Muscle layer of colon (tissue), 2 donors: Measurements from ENCODE around the gene CAMK1.

Source experiments
- H3K27ac ChIP-seq: one replicate; pipeline ENCODE4 v1.7.0; 2013; ENCODE audit warnings: low read depth, mild to moderate bottlenecking, low read length, moderate library complexity
- H3K27me3 ChIP-seq, 2 donors: one replicate each; pipeline ENCODE4 v1.7.0; 2013; ENCODE audit warnings: low read length in 2 of 2, mild to moderate bottlenecking in 2 of 2; ENCODE audit not compliant: insufficient read depth in 2 of 2, control insufficient read depth in 1 of 2
- H3K36me3 ChIP-seq: one replicate; pipeline ENCODE4 v1.7.0; 2013; ENCODE audit warnings: mild to moderate bottlenecking, low read length; ENCODE audit not compliant: insufficient read depth
- H3K4me1 ChIP-seq: one replicate; pipeline ENCODE4 v1.7.0; 2013; ENCODE audit warnings: mild to moderate bottlenecking, low read length; ENCODE audit not compliant: insufficient read depth
- H3K4me3 ChIP-seq, 2 donors: one replicate each; pipeline ENCODE4 v1.7.0; 2013; ENCODE audit warnings: low read length in 2 of 2, low read depth in 1 of 2, mild to moderate bottlenecking in 1 of 2, moderate library complexity in 1 of 2
- H3K9ac ChIP-seq: one replicate; pipeline ENCODE4 v1.7.0; 2013; ENCODE audit warnings: low read length
- H3K9me3 ChIP-seq: one replicate; pipeline ENCODE4 v1.7.0; 2013; ENCODE audit warnings: mild to moderate bottlenecking, low read length
- donor health status: abdominal sarcoma.
- donor health status: Adenocarcinoma of cecum.

Gene CAMK1

GRCh38 chr3:9769426-9770275, at the start of gene CAMK1:
Gene CAMK1 (minus strand): TSS chr3:9769947. CDS start chr3:9767749, 2,198 bp downstream.
- peak within 1 kb of the TSS; percentile 97 for H3K9ac ChIP-seq
- peaks cover 19% of the 10 kb centered on the region for H3K36me3 ChIP-seq
- peaks cover 27% of the 10 kb centered on the region for H3K4me1 ChIP-seq
- peak within 1 kb of the TSS; percentile 87 for H3K27ac ChIP-seq
- no peaks in the 10 kb centered on the region for H3K9me3 ChIP-seq
- no peaks in the 10 kb centered on the region for H3K27me3 ChIP-seq
- H3K4me3 ChIP-seq = peak within 1 kb of the TSS; percentile 51 to 90

GRCh38 chr3:9818666-9819335, 49.1 kb upstream of the CAMK1 start:
- no peak overlapping the region for H3K9ac ChIP-seq
- H3K4me1 ChIP-seq = no peaks in the 10 kb centered on the region
- H3K36me3 ChIP-seq = peaks cover 29% of the 10 kb centered on the region
- H3K27me3 ChIP-seq = no peaks in the 10 kb centered on the region
- no peak overlapping the region for H3K27ac ChIP-seq
- H3K4me3 ChIP-seq = no peak overlapping the region
- no peaks in the 10 kb centered on the region for H3K9me3 ChIP-seq

- no peak overlapping the region for H3K27ac ChIP-seq
- no peaks in the 10 kb centered on the region for H3K4me1 ChIP-seq
- peaks cover 25% of the 10 kb centered on the region for H3K36me3 ChIP-seq
- no peak overlapping the region for H3K9ac ChIP-seq
- no peaks in the 10 kb centered on the region for H3K27me3 ChIP-seq
- no peaks in the 10 kb centered on the region for H3K9me3 ChIP-seq
- no peak overlapping the region for H3K4me3 ChIP-seq
Observed at GRCh38 chr3:9817436-9817835, 47.7 kb upstream of the CAMK1 start.

- H3K9me3 ChIP-seq = no peaks in the 10 kb centered on the region
- H3K27me3 ChIP-seq = no peaks in the 10 kb centered on the region
- H3K27ac ChIP-seq = no peak overlapping the region
- H3K4me3 ChIP-seq = no peak overlapping the region
- no peak overlapping the region for H3K9ac ChIP-seq
- peaks cover 19% of the 10 kb centered on the region for H3K36me3 ChIP-seq
- peaks cover 6% of the 10 kb centered on the region for H3K4me1 ChIP-seq
Observed at GRCh38 chr3:9815986-9816385, 46.2 kb upstream of the CAMK1 start.

- no peaks in the 10 kb centered on the region for H3K36me3 ChIP-seq
- no peaks in the 10 kb centered on the region for H3K9me3 ChIP-seq
- H3K27ac ChIP-seq = no peak overlapping the region
- H3K9ac ChIP-seq = no peak overlapping the region
- H3K27me3 ChIP-seq = no peaks in the 10 kb centered on the region
- peaks cover 12% of the 10 kb centered on the region for H3K4me1 ChIP-seq
- H3K4me3 ChIP-seq = no peak overlapping the region
Observed at GRCh38 chr3:9812870-9813483, 43.2 kb upstream of the CAMK1 start.

- Histone ChIP-seq H3K27ac (peak overlapping the region; percentile 86), H3K9ac (peak overlapping the region; percentile 49), H3K4me1 (peaks cover 12% of the 10 kb centered on the region), H3K36me3 (peaks cover 14% of the 10 kb centered on the region), H3K9me3 (no peaks in the 10 kb centered on the region), H3K4me3 (peak overlapping the region; percentile 78 to 86), H3K27me3 (no peaks in the 10 kb centered on the region)
Observed at GRCh38 chr3:9810846-9811245, 41.1 kb upstream of the CAMK1 start.

- H3K4me3 ChIP-seq = peak overlapping the region; percentile 78 to 86
- peak overlapping the region; percentile 49 for H3K9ac ChIP-seq
- H3K36me3 ChIP-seq = peaks cover 18% of the 10 kb centered on the region
- peaks cover 12% of the 10 kb centered on the region for H3K4me1 ChIP-seq
- no peaks in the 10 kb centered on the region for H3K27me3 ChIP-seq
- peak overlapping the region; percentile 86 for H3K27ac ChIP-seq
- H3K9me3 ChIP-seq = no peaks in the 10 kb centered on the region
Observed at GRCh38 chr3:9810433-9810770, 40.7 kb upstream of the CAMK1 start.

GRCh38 chr3:9809615-9810432, 40.1 kb upstream of the CAMK1 start, which contains the start of gene TTLL3:
Gene TTLL3 (plus strand): TSS chr3:9810262. CDS start chr3:9810662, 400 bp downstream.
- Histone ChIP-seq H3K9me3 (no peaks in the 10 kb centered on the region), H3K27ac (peak within 1 kb of the TSS; percentile 86), H3K36me3 (peaks cover 24% of the 10 kb centered on the region), H3K4me1 (peaks cover 12% of the 10 kb centered on the region), H3K4me3 (peak within 1 kb of the TSS; percentile 78 to 86), H3K9ac (peak within 1 kb of the TSS; percentile 56), H3K27me3 (no peaks in the 10 kb centered on the region)

GRCh38 chr3:9809239-9809614, 39.5 kb upstream of the CAMK1 start:
- peak overlapping the region; percentile 56 for H3K9ac ChIP-seq
- peaks cover 12% of the 10 kb centered on the region for H3K4me1 ChIP-seq

GRCh38 chr3:9808345-9809037, 38.7 kb upstream of the CAMK1 start:
- Histone ChIP-seq H3K36me3 (peaks cover 37% of the 10 kb centered on the region), H3K27me3 (no peaks in the 10 kb centered on the region), H3K4me1 (peaks cover 12% of the 10 kb centered on the region), H3K27ac (no peak overlapping the region), H3K9me3 (no peaks in the 10 kb centered on the region), H3K4me3 (no peak overlapping the region), H3K9ac (no peak overlapping the region)

More at GRCh38 chr3:9809239-9809614, 39.5 kb upstream of the CAMK1 start:
- peak overlapping the region; percentile 86 for H3K27ac ChIP-seq
- H3K36me3 ChIP-seq = peaks cover 30% of the 10 kb centered on the region
- H3K4me3 ChIP-seq = peak overlapping the region; percentile 78 to 86
- H3K9me3 ChIP-seq = no peaks in the 10 kb centered on the region
- H3K27me3 ChIP-seq = no peaks in the 10 kb centered on the region
